ENCODE data around the gene HECTD1.
"Not testable (repeated sequence)": the region's sequence is repeated elsewhere in the genome, so short reads cannot be mapped to it uniquely, and the experiment has no call there.

HECTD1 gene

GRCh38 chr14:31204593-31205534 lies 2.7 kb downstream of the HECTD1 start:
- DNase-seq (ENCODE audit: low spot score), result no peak
- in situ Hi-C loops (cut with MboI; ENCODE audit: low pct_unique_long_range_greater_than_20kb, low sequenced_read_pairs, unreplicated experiment), result no loop called here
- TF ChIP-seq CTCF (IDR thresholded peaks at IDR 0.05; ENCODE audit: extremely low read depth, insufficient read depth, missing control alignments), result no peak

GRCh38 chr14:31203899-31204592 lies 3.5 kb downstream of the HECTD1 start:
- in situ Hi-C loops (cut with MboI; ENCODE audit: low pct_unique_long_range_greater_than_20kb, low sequenced_read_pairs, unreplicated experiment); DNase-seq (ENCODE audit: low spot score): not testable (repeated sequence)

GRCh38 chr14:31203414-31203742 lies 4.2 kb downstream of the HECTD1 start:
- no peak for DNase-seq (ENCODE audit: low spot score)
- in situ Hi-C loops (cut with MboI; ENCODE audit: low pct_unique_long_range_greater_than_20kb, low sequenced_read_pairs, unreplicated experiment), result no loop called here
- no peak for TF ChIP-seq CTCF (IDR thresholded peaks at IDR 0.05; ENCODE audit: extremely low read depth, insufficient read depth, missing control alignments)

GRCh38 chr14:31201111-31201510 lies 6.5 kb downstream of the HECTD1 start:
- DNase-seq (ENCODE audit: low spot score), result no peak
- in situ Hi-C loops (cut with MboI; ENCODE audit: low pct_unique_long_range_greater_than_20kb, low sequenced_read_pairs, unreplicated experiment), result no loop called here
- no peak for TF ChIP-seq CTCF (IDR thresholded peaks at IDR 0.05; ENCODE audit: extremely low read depth, insufficient read depth, missing control alignments)

GRCh38 chr14:31200702-31200990 lies 6.9 kb downstream of the HECTD1 start:
- TF ChIP-seq CTCF (IDR thresholded peaks at IDR 0.05; ENCODE audit: extremely low read depth, insufficient read depth, missing control alignments), result no peak
- DNase-seq (ENCODE audit: low spot score), result no peak
- in situ Hi-C loops (cut with MboI; ENCODE audit: low pct_unique_long_range_greater_than_20kb, low sequenced_read_pairs, unreplicated experiment), result no loop called here

- TF ChIP-seq CTCF (IDR thresholded peaks at IDR 0.05; ENCODE audit: extremely low read depth, insufficient read depth, missing control alignments), result no peak
- DNase-seq (ENCODE audit: low spot score), result no peak
- in situ Hi-C loops (cut with MboI; ENCODE audit: low pct_unique_long_range_greater_than_20kb, low sequenced_read_pairs, unreplicated experiment), result no loop called here
These were observed 9.9 kb downstream of the HECTD1 start for GRCh38 chr14:31197671-31198070.

- in situ Hi-C loops (cut with MboI; ENCODE audit: low pct_unique_long_range_greater_than_20kb, low sequenced_read_pairs, unreplicated experiment), result no loop called here
- TF ChIP-seq CTCF (IDR thresholded peaks at IDR 0.05; ENCODE audit: extremely low read depth, insufficient read depth, missing control alignments), result no peak
- no peak for DNase-seq (ENCODE audit: low spot score)
These were observed 10.6 kb downstream of the HECTD1 start for GRCh38 chr14:31196839-31197492.
